SKM-1 (cell line): Measurements from ENCODE around the gene GRAP.
"Not testable (repeated sequence)": the region's sequence is repeated elsewhere in the genome, so short reads cannot be mapped to it uniquely, and the experiment has no call there.

Source experiments
- DNase-seq: peaks from one replicate; lab custom pipeline; 2025; ENCODE audit not compliant: unreplicated experiment; lab: John Stamatoyannopoulos, UW

The GRAP gene

GRCh38 chr17:19043032-19043431 lies 3.7 kb downstream of the GRAP start:
- not testable (repeated sequence) for DNase-seq

GRCh38 chr17:19042369-19042768 lies 4.4 kb downstream of the GRAP start:
- not testable (repeated sequence) for DNase-seq

GRCh38 chr17:19041871-19042270 lies 4.9 kb downstream of the GRAP start:
- not testable (repeated sequence) for DNase-seq

- DNase-seq: not testable (repeated sequence)
These were observed 6.4 kb downstream of the GRAP start for GRCh38 chr17:19040350-19040749.

- not testable (repeated sequence) for DNase-seq
These were observed 8.0 kb downstream of the GRAP start for GRCh38 chr17:19038730-19039129.

- DNase-seq: not testable (repeated sequence)
These were observed 8.8 kb downstream of the GRAP start for GRCh38 chr17:19038007-19038406.

- DNase-seq: not testable (repeated sequence)
These were observed 9.2 kb downstream of the GRAP start for GRCh38 chr17:19037547-19037946.

- DNase-seq: not testable (repeated sequence)
These were observed 10.6 kb downstream of the GRAP start for GRCh38 chr17:19036186-19036585.

GRCh38 chr17:19032377-19032988 lies 14.3 kb downstream of the GRAP start:
- not testable (repeated sequence) for DNase-seq

GRCh38 chr17:19031729-19032128 lies 15.0 kb downstream of the GRAP start:
- not testable (repeated sequence) for DNase-seq

- not testable (repeated sequence) for DNase-seq
These were observed 15.8 kb downstream of the GRAP start for GRCh38 chr17:19030771-19031449.

- not testable (repeated sequence) for DNase-seq
These were observed 17.0 kb downstream of the GRAP start for GRCh38 chr17:19029740-19030139.

GRCh38 chr17:19028671-19029070 lies 18.1 kb downstream of the GRAP start:
- DNase-seq: not testable (repeated sequence)

GRCh38 chr17:19024101-19025078 lies 22.4 kb downstream of the GRAP start:
- DNase-seq: no peak

GRCh38 chr17:19023209-19023999 lies 23.4 kb downstream of the GRAP start:
- DNase-seq: no peak

GRCh38 chr17:19022747-19023146 lies 24.0 kb downstream of the GRAP start:
- no peak for DNase-seq

- no peak for DNase-seq
These were observed 24.6 kb downstream of the GRAP start for GRCh38 chr17:19022128-19022527.

- DNase-seq: no peak
These were observed 25.1 kb downstream of the GRAP start for GRCh38 chr17:19021622-19022083.

GRCh38 chr17:19021011-19021621 lies 25.6 kb downstream of the GRAP start:
- not testable (repeated sequence) for DNase-seq

GRCh38 chr17:19020016-19020415 lies 26.7 kb downstream of the GRAP start:
- DNase-seq: no peak
